NCI-H446 (cell line): ENCODE data around the gene PER3.

Source experiments
- DNase-seq, 2 experiments: peaks; one replicate each; lab custom pipeline; 2025; lab: John Stamatoyannopoulos, UW

PER3 gene

GRCh38 chr1:7838714-7839113 lies 54.6 kb downstream of the PER3 start:
- DNase-seq, result no peak

GRCh38 chr1:7839526-7839925 lies 55.4 kb downstream of the PER3 start:
- no peak for DNase-seq

- no peak for DNase-seq
Observed at GRCh38 chr1:7842517-7842916, 58.4 kb downstream of the PER3 start.

GRCh38 chr1:7845761-7846160 lies 61.7 kb downstream of the PER3 start:
- DNase-seq, result no peak

GRCh38 chr1:7846656-7847055 lies 62.6 kb downstream of the PER3 start:
- DNase-seq, result no peak

GRCh38 chr1:7847599-7847998 lies 63.5 kb downstream of the PER3 start:
- DNase-seq, result peak in 1 of 2 experiments; percentile 12

- DNase-seq, result no peak
Observed at GRCh38 chr1:7850786-7851185, 66.7 kb downstream of the PER3 start.

- DNase-seq, result no peak
Observed at GRCh38 chr1:7852804-7853683, 69.0 kb downstream of the PER3 start, which contains the start of gene UTS2. UTS2 (minus strand) TSS chr1:7853065; CDS start chr1:7853003, 62 bp downstream.

GRCh38 chr1:7853684-7854026 lies 69.6 kb downstream of the PER3 start:
- no peak for DNase-seq

GRCh38 chr1:7856345-7856744 lies 72.3 kb downstream of the PER3 start:
- DNase-seq, result no peak

- DNase-seq, result no peak
Observed at GRCh38 chr1:7857000-7857399, 72.9 kb downstream of the PER3 start.

GRCh38 chr1:7857985-7858384 lies 73.9 kb downstream of the PER3 start:
- no peak for DNase-seq

GRCh38 chr1:7859406-7859805 lies 75.3 kb downstream of the PER3 start:
- DNase-seq, result no peak

- no peak for DNase-seq
Observed at GRCh38 chr1:7860130-7860529, 76.0 kb downstream of the PER3 start.

GRCh38 chr1:7861452-7861851 lies 77.4 kb downstream of the PER3 start:
- no peak for DNase-seq

- no peak for DNase-seq
Observed at GRCh38 chr1:7862211-7863060, 78.3 kb downstream of the PER3 start.

GRCh38 chr1:7863756-7864328 lies 79.8 kb downstream of the PER3 start:
- DNase-seq, result no peak

GRCh38 chr1:7865978-7866377 lies 81.9 kb downstream of the PER3 start:
- no peak for DNase-seq

GRCh38 chr1:7868070-7868780 lies 84.1 kb downstream of the PER3 start:
- DNase-seq, result no peak

- DNase-seq, result no peak
Observed at GRCh38 chr1:7869136-7869920, 85.2 kb downstream of the PER3 start.

GRCh38 chr1:7871136-7871535 lies 87.0 kb downstream of the PER3 start:
- DNase-seq, result no peak
